ENCODE results near the gene KMO.

The KMO gene

GRCh38 chr1:241532162-241532531, at the start of gene KMO:
TSS of gene KMO (plus strand) at chr1:241532378. CDS start at chr1:241532445, 67 bp downstream.
- DNase-seq (ENCODE audit: extremely low read depth, low read depth), result no peak
- no peak for TF ChIP-seq CTCF (IDR thresholded peaks at IDR 0.05; ENCODE audit: low read depth, low read length)

- peak; percentile 18 for DNase-seq (ENCODE audit: extremely low read depth, low read depth)
- TF ChIP-seq CTCF (IDR thresholded peaks at IDR 0.05; ENCODE audit: low read depth, low read length), result no peak
These were observed 49.4 kb upstream of the KMO start for GRCh38 chr1:241482761-241483250.

GRCh38 chr1:241485145-241485544, 47.0 kb upstream of the KMO start:
- no peak for TF ChIP-seq CTCF (IDR thresholded peaks at IDR 0.05; ENCODE audit: low read depth, low read length)
- DNase-seq (ENCODE audit: extremely low read depth, low read depth), result no peak

- no peak for DNase-seq (ENCODE audit: extremely low read depth, low read depth)
These were observed 46.6 kb upstream of the KMO start for GRCh38 chr1:241485554-241485992.

GRCh38 chr1:241488739-241489138, 43.4 kb upstream of the KMO start:
- DNase-seq (ENCODE audit: extremely low read depth, low read depth), result no peak
- no peak for TF ChIP-seq CTCF (IDR thresholded peaks at IDR 0.05; ENCODE audit: low read depth, low read length)

More at GRCh38 chr1:241485554-241485992, 46.6 kb upstream of the KMO start:
- peak; percentile 23 for TF ChIP-seq CTCF (IDR thresholded peaks at IDR 0.05; ENCODE audit: low read depth, low read length)

- DNase-seq (ENCODE audit: extremely low read depth, low read depth), result no peak
- no peak for TF ChIP-seq CTCF (IDR thresholded peaks at IDR 0.05; ENCODE audit: low read depth, low read length)
These were observed 36.4 kb upstream of the KMO start for GRCh38 chr1:241495741-241496140.

GRCh38 chr1:241499910-241500309, 32.3 kb upstream of the KMO start:
- peak; percentile 70 for TF ChIP-seq CTCF (IDR thresholded peaks at IDR 0.05; ENCODE audit: low read depth, low read length)
- peak; percentile 23 for DNase-seq (ENCODE audit: extremely low read depth, low read depth)

Measured in AG09319 (cell line).